Neural progenitor cell (in vitro differentiated cells): ENCODE data around the gene FER. TPM values are rescaled to one million over a fixed set of nuclear protein-coding genes. Genes with fewer than 3 reads are reported as not detected.

Experiments
- DNase-seq: peaks from one replicate; pipeline ENCODE4 v3.0.0-alpha.2; 2016; ENCODE audit warnings: low spot score
- H2AFZ ChIP-seq: fragments of 200-600 bp; sonication (generic); replicated peaks from 2 replicates; pipeline ENCODE4 v1.6.1; 2016; ENCODE audit warnings: antibody characterized with exemption
- H3F3A ChIP-seq: fragments of 200-600 bp; sonication (generic); 2 replicates; pipeline ENCODE4 v1.6.1; 2016; ENCODE audit warnings: antibody characterized with exemption, low read depth
- H3K27ac ChIP-seq: fragments of 200-600 bp; sonication (generic); 2 replicates; pipeline ENCODE4 v1.5.1; 2016; ENCODE audit warnings: mild to moderate bottlenecking
- H3K27me3 ChIP-seq: fragments of 200-600 bp; sonication (generic); 2 replicates; pipeline ENCODE4 v1.6.1; 2016; ENCODE audit warnings: mild to moderate bottlenecking, moderate library complexity
- H3K36me3 ChIP-seq: fragments of 200-600 bp; sonication (generic); 2 replicates; pipeline ENCODE4 v1.5.1; 2016
- H3K4me1 ChIP-seq: fragments of 200-600 bp; sonication (generic); 2 replicates; pipeline ENCODE4 v1.6.1; 2016; ENCODE audit warnings: mixed run types
- H3K4me2 ChIP-seq: fragments of 200-600 bp; sonication (generic); 2 replicates; pipeline ENCODE4 v1.6.1; 2016
- H3K4me3 ChIP-seq: fragments of 200-600 bp; sonication (generic); 2 replicates; pipeline ENCODE4 v1.5.1; 2016
- H3K79me2 ChIP-seq: fragments of 200-600 bp; sonication (generic); 2 replicates; pipeline ENCODE4 v1.6.1; 2016; ENCODE audit warnings: low read depth
- H3K9ac ChIP-seq: fragments of 200-600 bp; sonication (generic); 2 replicates; pipeline ENCODE4 v1.6.1; 2016
- H3K9me3 ChIP-seq: fragments of 200-600 bp; sonication (generic); 2 replicates; pipeline ENCODE4 v1.5.1; 2016; ENCODE audit warnings: low read depth
- H4K20me1 ChIP-seq: fragments of 200-600 bp; sonication (generic); 2 replicates; pipeline ENCODE4 v1.6.1; 2016; ENCODE audit warnings: low read depth
- H3K27ac Mint-ChIP-seq: 3 replicates; pipeline ENCODE4 v1.8.0; 2021; ENCODE audit warnings: mixed read lengths
- H3K27me3 Mint-ChIP-seq: 2 replicates; pipeline ENCODE4 v1.8.0; 2022; ENCODE audit warnings: low read depth, mild to moderate bottlenecking, inconsistent platforms, moderate library complexity, mixed read lengths; ENCODE audit not compliant: insufficient read depth
- H3K36me3 Mint-ChIP-seq: 3 replicates; pipeline ENCODE4 v1.8.0; 2021; ENCODE audit warnings: mixed read lengths
- H3K4me1 Mint-ChIP-seq: 3 replicates; pipeline ENCODE4 v1.8.0; 2021; ENCODE audit warnings: mixed read lengths
- H3K4me3 Mint-ChIP-seq: 3 replicates; pipeline ENCODE4 v1.8.0; 2021; ENCODE audit warnings: mild to moderate bottlenecking, moderate library complexity, mixed read lengths
- H3K9me3 Mint-ChIP-seq: 3 replicates; pipeline ENCODE4 v1.8.0; 2020; ENCODE audit warnings: mixed read lengths
- CTCF ChIP-seq: fragments of 200-600 bp; sonication (generic); IDR thresholded peaks from 2 replicates; pipeline ENCODE4 v1.5.1; 2017; ENCODE audit warnings: antibody characterized with exemption, mild to moderate bottlenecking
- EZH2 ChIP-seq: fragments of 200-600 bp; sonication (generic); IDR thresholded peaks from 2 replicates; pipeline ENCODE4 v1.6.1; 2017; ENCODE audit warnings: antibody characterized with exemption, mild to moderate bottlenecking, moderate library complexity
- EZH2phosphoT487 ChIP-seq: fragments of 200-600 bp; sonication (generic); IDR thresholded peaks from 2 replicates; pipeline ENCODE4 v1.6.1; 2017; ENCODE audit warnings: antibody characterized with exemption
- small RNA-seq: library from RNA; depleted of rRNA; stranded (forward); fragments of <200 nt; gene quantifications from one replicate; pipeline ENCODE3, GENCODE V24; 2015
- total RNA-seq: library from RNA; depleted of rRNA; stranded (reverse); fragments of >200 nt; gene quantifications from 2 replicates; pipeline ENCODE4 v1.2.3, GENCODE V29; 2015; ENCODE audit warnings: low replicate concordance

Gene FER
- total RNA-seq, 1 donor from 2014 or later, result 25.0 TPM

GRCh38 chr5:109234381-109234780, 486.7 kb downstream of the FER start:
- Histone ChIP-seq H3K9me3 (no peaks in the 10 kb centered on the region), H4K20me1 (no peaks in the 10 kb centered on the region), H2AFZ (no peak overlapping the region), H3K27me3 (no peaks in the 10 kb centered on the region), H3K79me2 (no peaks in the 10 kb centered on the region), H3K27ac (no peak overlapping the region), H3K36me3 (no peaks in the 10 kb centered on the region), H3K4me1 (no peaks in the 10 kb centered on the region), H3K4me2 (no peak overlapping the region), H3K4me3 (no peak overlapping the region), H3K9ac (no peak overlapping the region), H3F3A (no peaks in the 10 kb centered on the region)
- Mint-ChIP-seq H3K4me1 (peaks cover 2% of the 10 kb centered on the region), H3K27me3 (peaks cover 2% of the 10 kb centered on the region), H3K27ac (no peak overlapping the region), H3K36me3 (no peaks in the 10 kb centered on the region), H3K9me3 (peaks cover 10% of the 10 kb centered on the region), H3K4me3 (no peak overlapping the region)
- TF ChIP-seq EZH2phosphoT487 (no peak), CTCF (no peak), EZH2 (no peak)
- no peak for DNase-seq

- Histone ChIP-seq H3K27me3 (no peaks in the 10 kb centered on the region), H4K20me1 (no peaks in the 10 kb centered on the region), H3F3A (no peaks in the 10 kb centered on the region), H3K27ac (no peak overlapping the region), H3K4me1 (no peaks in the 10 kb centered on the region), H3K9me3 (no peaks in the 10 kb centered on the region), H2AFZ (no peak overlapping the region), H3K9ac (no peak overlapping the region), H3K36me3 (no peaks in the 10 kb centered on the region), H3K4me3 (no peak overlapping the region), H3K4me2 (no peak overlapping the region), H3K79me2 (no peaks in the 10 kb centered on the region)
- Mint-ChIP-seq H3K9me3 (peaks cover 10% of the 10 kb centered on the region), H3K27ac (no peak overlapping the region), H3K27me3 (no peaks in the 10 kb centered on the region), H3K4me3 (no peak overlapping the region), H3K4me1 (peaks cover 5% of the 10 kb centered on the region), H3K36me3 (no peaks in the 10 kb centered on the region)
- TF ChIP-seq EZH2phosphoT487, result no peak
- no peak for TF ChIP-seq EZH2
- TF ChIP-seq CTCF, result no peak
- peak; percentile 32 for DNase-seq
Observed at GRCh38 chr5:109239456-109239855, 491.8 kb downstream of the FER start.

GRCh38 chr5:109242518-109242917, 494.8 kb downstream of the FER start:
- H3K79me2 ChIP-seq, result no peaks in the 10 kb centered on the region
- Mint-ChIP-seq H3K9me3 (peaks cover 5% of the 10 kb centered on the region), H3K4me1 (peaks cover 5% of the 10 kb centered on the region), H3K27me3 (no peaks in the 10 kb centered on the region), H3K27ac (no peak overlapping the region), H3K36me3 (no peaks in the 10 kb centered on the region), H3K4me3 (no peak overlapping the region)
- no peak overlapping the region for H3K27ac ChIP-seq
- H3K9me3 ChIP-seq, result no peaks in the 10 kb centered on the region
- H4K20me1 ChIP-seq, result no peaks in the 10 kb centered on the region
- TF ChIP-seq EZH2 (no peak), CTCF (no peak), EZH2phosphoT487 (no peak)
- no peak overlapping the region for H2AFZ ChIP-seq
- H3K4me2 ChIP-seq, result no peak overlapping the region
- H3K27me3 ChIP-seq, result no peaks in the 10 kb centered on the region
- H3K36me3 ChIP-seq, result no peaks in the 10 kb centered on the region
- H3K4me3 ChIP-seq, result no peak overlapping the region
- H3K4me1 ChIP-seq, result no peaks in the 10 kb centered on the region
- H3F3A ChIP-seq, result no peaks in the 10 kb centered on the region
- no peak for DNase-seq
- no peak overlapping the region for H3K9ac ChIP-seq

- Histone ChIP-seq H3F3A (no peaks in the 10 kb centered on the region), H3K36me3 (no peaks in the 10 kb centered on the region), H3K9ac (no peak overlapping the region), H3K4me1 (no peaks in the 10 kb centered on the region), H2AFZ (no peak overlapping the region), H3K4me3 (no peak overlapping the region), H4K20me1 (no peaks in the 10 kb centered on the region), H3K27ac (no peak overlapping the region), H3K79me2 (no peaks in the 10 kb centered on the region), H3K4me2 (no peak overlapping the region), H3K27me3 (no peaks in the 10 kb centered on the region), H3K9me3 (no peaks in the 10 kb centered on the region)
- no peak for DNase-seq
- TF ChIP-seq EZH2, result no peak
- Mint-ChIP-seq H3K27ac (no peak overlapping the region), H3K4me3 (no peak overlapping the region), H3K9me3 (peaks cover 5% of the 10 kb centered on the region), H3K36me3 (no peaks in the 10 kb centered on the region), H3K4me1 (no peaks in the 10 kb centered on the region), H3K27me3 (peaks cover 8% of the 10 kb centered on the region)
Observed at GRCh38 chr5:109246395-109246794, 498.7 kb downstream of the FER start.

Small RNA genes lying within 50 kb of the gene (small RNA-seq; reads per million reads assigned to genes)
- gene AC109481.1, result not detected
- not detected for gene RF00019
- 0.07 reads per million for gene RNU6-47P
